ENCODE measurements around the gene TRPV5.

- TF ChIP-seq CTCF (IDR thresholded peaks at IDR 0.05; ENCODE audit: poor library complexity) (no peak), EZH2 (IDR thresholded peaks at IDR 0.05; ENCODE audit: borderline replicate concordance) (no peak), EZH2phosphoT487 (IDR thresholded peaks at IDR 0.05; ENCODE audit: low read depth, severe bottlenecking, unreplicated experiment) (no peak)
Measured at GRCh38 chr7:142862786-142863400, 70.7 kb downstream of the TRPV5 start.

Measured in hepatocyte (in vitro differentiated cells).